ENCODE measurements around the gene LIN7C.
"Not testable (repeated sequence)": the region's sequence is repeated elsewhere in the genome, so short reads cannot be mapped to it uniquely, and the experiment has no call there.

LIN7C gene

DNA sequence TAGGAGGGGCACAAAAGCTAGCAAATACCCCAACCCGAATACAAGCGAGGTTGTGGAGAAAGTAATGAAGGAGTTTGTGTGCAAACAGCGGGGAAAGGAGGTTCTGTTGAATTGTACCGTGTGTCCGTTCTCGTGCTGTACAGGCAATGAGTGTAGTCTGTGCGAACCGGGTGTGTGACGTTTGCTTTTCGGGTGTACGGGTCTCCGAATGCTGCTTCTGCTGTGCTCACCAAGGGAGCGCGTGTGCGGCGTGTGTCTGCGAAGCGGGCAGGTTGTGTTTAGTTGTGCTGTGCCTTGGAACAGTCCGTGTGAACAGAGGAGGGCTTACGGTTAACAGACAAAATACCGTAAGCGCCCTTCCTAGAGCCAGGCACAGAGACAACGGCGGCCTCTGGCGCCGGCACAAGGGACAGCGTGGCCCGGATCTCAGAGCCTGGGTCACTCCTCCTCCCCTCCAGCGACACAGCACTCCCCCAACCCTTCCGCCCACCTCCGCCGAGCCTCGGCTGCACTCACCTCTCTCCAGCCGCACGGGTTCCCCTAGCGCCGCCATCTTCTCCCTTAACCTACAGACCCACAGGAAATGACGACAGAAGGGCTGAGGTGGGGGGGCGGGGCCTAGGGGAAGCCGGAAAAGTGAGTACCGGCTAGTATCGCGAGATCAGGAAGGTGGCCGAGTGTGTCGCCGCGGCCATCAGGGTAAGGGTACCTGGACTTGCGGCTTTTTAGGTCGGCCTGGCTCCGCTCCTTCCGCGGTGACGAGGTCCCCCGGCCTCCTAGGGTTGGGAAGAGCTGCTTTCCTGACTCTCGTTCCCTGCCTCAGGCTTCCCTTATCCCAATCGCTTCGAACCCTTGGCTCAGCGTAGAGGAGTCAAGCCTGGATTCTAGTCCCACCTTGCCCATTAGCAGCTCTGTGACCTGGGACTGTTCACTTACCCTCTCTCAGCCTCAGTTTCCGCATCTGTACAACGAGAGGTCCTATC, at the start of gene LIN7C:
Gene LIN7C (minus strand): TSS at position 570 of the 983 bp plus-strand sequence. CDS start 17 bp downstream, at position 553.
- DNase-seq (ENCODE audit: low read depth in 2 of 2) = peak; percentile 87 to 88

DNA sequence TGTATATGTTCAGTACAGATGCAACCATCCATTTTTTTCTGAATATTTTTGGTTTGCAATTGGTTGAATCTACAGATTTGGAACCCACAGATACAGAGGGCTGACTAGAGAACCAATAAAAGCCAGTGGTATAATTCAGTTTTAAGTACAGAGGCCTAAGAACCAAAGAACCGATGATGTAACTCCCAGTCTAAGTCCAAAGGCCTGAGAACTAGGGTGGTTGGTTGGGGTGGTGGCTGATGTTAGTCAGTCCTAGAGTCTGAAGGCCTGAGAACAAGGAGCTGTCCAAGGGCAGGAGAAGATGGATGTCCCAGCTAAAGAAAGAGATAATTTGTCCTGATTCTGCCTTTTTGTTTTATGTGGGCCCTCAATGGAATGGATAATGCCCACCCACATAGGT, 48.7 kb upstream of the LIN7C start:
- no peak for DNase-seq (ENCODE audit: low read depth in 2 of 2)

- no peak for DNase-seq (ENCODE audit: low read depth in 2 of 2)
These were observed 46.6 kb upstream of the LIN7C start for GRCh38 chr11:27553186-27553585.

DNA sequence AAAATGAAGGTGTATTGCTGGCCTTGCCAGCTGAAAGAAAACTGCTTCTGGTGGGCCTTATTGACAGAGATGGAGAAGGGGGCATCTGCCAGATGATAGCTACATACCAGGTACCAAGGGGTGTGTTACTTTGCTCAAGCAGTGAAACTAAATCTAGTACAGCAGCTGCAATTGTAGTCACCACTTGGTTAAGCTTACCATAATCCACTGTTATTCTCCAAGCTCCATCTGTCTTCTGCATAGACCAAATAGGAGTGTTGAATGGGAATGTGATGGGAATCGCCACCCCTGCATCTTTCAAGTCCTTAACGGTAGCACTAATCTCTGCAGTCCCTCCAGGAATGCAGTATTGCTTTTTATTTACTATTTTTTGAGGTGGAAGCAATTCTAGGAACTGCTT, 45.8 kb upstream of the LIN7C start:
- no peak for DNase-seq (ENCODE audit: low read depth in 2 of 2)

DNA sequence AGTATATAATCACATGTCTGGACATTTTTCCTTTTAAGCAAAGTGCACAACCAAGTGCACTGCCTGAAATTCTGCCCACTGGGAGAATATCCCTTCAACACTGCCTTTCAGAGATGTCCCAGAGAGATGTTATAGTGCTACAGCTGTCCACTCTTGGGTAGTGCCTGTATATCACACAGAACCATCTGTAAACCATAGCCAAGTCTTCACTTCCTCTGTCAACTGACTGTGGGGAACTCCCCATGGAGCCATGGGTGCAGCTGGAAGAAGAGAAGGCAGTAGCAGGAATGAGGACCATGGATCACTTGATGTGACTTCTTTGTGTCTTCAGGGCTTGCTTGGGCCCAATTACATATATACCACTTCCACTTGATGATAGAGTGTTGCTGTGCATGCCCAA, 44.6 kb upstream of the LIN7C start:
- no peak for DNase-seq (ENCODE audit: low read depth in 2 of 2)

DNA sequence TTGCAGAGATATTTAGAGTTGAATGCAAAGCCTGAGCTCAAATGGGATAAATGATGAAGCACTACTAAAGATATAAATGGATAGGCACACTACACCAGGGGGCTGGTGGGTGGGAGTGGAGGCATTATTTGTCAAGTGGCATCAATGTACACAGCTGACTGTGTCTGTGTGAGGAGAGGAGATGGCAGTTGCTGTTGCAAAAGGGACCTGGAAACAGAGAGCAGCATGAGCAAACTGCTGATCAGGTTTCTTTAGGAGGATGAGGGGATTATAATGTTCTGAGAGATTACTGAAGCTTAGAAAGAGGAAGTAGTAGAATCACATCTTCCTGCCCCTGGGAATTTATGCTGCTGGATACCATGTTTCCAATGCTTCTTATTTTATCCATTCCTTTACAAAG, 39.4 kb upstream of the LIN7C start:
- no peak for DNase-seq (ENCODE audit: low read depth in 2 of 2)

DNA sequence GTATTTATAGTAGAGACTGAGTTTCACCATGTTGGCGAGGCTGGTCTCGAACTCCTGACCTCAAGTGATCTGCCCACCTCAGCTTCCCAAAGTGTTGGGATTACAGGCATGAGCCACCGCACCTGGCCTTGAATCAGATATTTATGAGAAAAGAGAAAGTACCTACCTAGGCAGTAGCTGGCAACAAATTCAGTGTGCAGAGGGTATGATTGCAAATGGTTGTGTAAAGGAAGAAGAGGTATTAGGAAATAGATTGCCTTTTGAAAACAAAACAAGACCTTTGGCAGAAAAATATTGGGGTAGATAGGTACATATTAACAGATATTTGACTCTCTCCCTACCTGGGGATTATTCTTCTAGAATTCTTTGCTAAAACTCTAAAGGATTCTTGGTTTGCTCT, 38.5 kb upstream of the LIN7C start:
- DNase-seq (ENCODE audit: low read depth in 2 of 2) = no peak

- DNase-seq (ENCODE audit: low read depth in 2 of 2) = no peak
These were observed 35.2 kb upstream of the LIN7C start for GRCh38 chr11:27541790-27542189.

GRCh38 chr11:27540051-27540450, 33.5 kb upstream of the LIN7C start:
- DNase-seq (ENCODE audit: low read depth in 2 of 2) = no peak

DNA sequence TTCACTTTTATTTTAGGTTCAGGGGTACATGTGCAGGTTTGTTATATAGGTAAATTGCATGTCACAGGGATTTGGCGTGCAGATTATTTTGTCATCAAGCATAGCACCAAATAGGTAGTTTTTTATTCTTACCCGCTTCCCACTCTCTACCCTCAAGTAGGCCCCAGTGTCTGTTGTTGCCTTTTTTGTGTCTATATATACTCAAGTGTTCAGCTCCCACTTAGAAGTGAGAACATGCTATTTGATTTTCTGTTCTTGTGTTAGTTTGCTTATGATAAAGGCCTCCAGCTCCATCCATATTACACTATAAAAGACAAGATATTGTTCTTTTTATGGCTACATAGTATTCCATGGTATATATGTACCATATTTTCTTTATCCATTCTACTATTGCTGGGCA, 28.5 kb upstream of the LIN7C start:
- DNase-seq (ENCODE audit: low read depth in 2 of 2) = no peak

- no peak for DNase-seq (ENCODE audit: low read depth in 2 of 2)
These were observed 26.2 kb upstream of the LIN7C start for GRCh38 chr11:27532652-27533325.

DNA sequence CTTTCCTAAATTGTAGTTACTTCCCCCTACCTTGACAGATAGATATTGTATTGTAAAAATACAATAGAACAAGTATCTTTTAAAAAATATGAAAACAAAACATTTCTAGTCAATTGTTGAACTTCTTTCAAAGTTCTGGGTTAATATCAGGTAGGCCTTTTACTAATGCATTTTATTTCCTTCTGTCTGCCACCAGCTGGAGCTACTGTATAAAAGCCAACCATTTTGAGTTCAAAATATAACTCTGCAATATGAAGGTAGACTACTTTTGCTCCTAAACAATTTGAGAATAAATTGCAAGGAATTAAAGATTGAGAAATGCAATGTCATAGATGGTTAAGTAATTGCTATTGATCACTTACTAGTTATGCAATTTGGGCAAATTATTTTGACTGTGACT, 22.1 kb upstream of the LIN7C start:
- DNase-seq (ENCODE audit: low read depth in 2 of 2) = no peak

DNA sequence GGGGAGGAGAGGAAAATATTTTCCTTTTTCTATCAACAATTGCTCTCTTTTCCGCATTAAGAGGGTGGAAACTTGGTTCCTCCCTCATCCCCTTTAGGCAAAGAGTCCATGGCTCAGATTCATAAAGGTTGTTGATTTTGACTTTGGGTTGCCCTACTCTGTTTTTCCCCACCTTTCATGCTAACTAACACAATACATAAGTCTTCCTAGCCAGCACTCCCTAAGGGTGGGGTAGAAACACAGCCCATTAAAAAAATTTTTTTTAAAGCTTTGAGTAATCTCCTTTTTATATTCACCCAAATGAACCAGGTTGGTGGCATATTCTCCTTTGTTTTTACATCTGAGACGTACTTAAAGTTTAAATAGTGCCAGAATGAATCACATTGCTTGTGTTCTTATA, 20.0 kb upstream of the LIN7C start:
- no peak for DNase-seq (ENCODE audit: low read depth in 2 of 2)

GRCh38 chr11:27525824-27526516, 19.4 kb upstream of the LIN7C start:
- no peak for DNase-seq (ENCODE audit: low read depth in 2 of 2)

DNA sequence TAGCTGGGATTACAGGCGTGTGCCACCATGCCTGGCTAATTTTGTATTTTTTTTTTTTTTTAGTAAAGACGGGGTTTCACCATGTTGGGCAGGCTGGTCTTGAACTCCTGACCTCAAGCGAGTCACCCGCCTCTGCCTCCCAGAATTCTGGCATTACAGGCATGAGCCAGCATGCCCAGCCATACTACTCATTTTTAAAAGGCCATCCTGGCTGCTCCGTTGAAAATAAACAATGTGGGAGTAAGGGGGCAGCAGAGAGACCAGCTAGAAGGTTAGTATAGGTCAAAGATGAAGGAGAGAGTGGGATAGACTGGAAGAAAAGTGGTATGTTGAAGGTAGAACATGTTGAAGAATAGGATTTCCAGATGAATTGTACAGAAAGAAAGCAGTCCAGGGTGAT, 17.6 kb upstream of the LIN7C start:
- no peak for DNase-seq (ENCODE audit: low read depth in 2 of 2)

- DNase-seq (ENCODE audit: low read depth in 2 of 2) = no peak
These were observed 13.7 kb upstream of the LIN7C start for GRCh38 chr11:27520226-27520625.

DNA sequence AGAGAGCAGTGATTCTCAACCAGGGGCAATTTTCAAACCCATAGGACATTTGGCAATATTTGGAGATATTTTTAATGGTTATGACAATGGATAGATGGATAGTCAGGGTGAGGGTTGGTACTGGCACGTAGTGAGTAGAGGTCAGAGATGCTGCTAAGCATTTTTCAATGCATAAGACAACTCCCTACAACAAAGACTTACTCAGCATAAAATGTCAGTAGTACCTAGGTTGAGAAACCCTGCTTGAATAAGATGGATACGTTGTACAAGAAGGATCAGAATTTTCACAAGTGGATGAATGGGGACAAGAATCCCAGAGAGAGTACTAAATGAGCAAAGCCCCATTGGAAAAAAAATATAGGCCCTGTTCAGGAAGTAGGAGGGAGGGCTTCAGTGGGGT, 11.9 kb upstream of the LIN7C start:
- DNase-seq (ENCODE audit: low read depth in 2 of 2) = no peak

DNA sequence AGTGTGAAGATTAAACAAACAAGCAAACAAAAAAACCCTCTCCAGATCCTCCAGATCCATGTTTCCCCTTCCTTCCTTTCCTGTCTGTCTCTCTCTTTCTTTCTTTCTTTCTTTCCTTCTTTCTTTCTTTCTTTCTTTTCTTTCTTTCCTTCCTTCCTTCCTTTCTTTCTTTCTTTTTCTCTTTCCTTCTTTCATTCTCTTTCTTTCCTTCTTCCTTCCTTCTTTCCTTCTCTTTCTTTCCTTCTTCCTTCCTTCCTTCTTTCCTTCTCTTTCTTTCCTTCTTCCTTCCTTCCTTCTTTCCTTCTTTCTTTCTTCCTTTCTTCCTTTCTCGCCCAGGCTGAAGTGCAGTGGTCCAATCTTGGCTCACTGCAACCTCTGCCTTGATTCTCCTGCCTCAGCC, 10.9 kb upstream of the LIN7C start:
- not testable (repeated sequence) for DNase-seq (ENCODE audit: low read depth in 2 of 2)

- no peak for DNase-seq (ENCODE audit: low read depth in 2 of 2)
These were observed 8.0 kb upstream of the LIN7C start for GRCh38 chr11:27514558-27514957.

GRCh38 chr11:27514076-27514475, 7.5 kb upstream of the LIN7C start:
- no peak for DNase-seq (ENCODE audit: low read depth in 2 of 2)

DNA sequence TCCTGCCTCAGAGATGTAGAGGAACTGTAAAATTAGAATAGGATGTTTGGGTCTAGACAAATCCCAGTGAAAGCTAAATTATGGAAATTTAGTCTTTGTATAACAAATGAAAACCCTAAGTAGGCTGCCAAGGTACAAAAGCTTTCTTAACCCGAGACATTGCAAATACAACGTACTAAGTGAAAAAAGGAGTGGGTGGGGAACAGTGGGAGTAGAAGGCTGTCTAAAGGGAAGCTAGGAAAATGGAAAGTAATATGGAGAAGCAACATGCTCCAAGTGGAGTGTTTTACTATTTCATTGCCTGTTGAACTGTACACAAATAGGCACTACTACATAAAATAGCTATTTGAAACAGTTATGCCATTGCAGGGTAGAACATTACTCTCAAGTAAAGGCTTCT, 6.8 kb upstream of the LIN7C start:
- no peak for DNase-seq (ENCODE audit: low read depth in 2 of 2)

DNA sequence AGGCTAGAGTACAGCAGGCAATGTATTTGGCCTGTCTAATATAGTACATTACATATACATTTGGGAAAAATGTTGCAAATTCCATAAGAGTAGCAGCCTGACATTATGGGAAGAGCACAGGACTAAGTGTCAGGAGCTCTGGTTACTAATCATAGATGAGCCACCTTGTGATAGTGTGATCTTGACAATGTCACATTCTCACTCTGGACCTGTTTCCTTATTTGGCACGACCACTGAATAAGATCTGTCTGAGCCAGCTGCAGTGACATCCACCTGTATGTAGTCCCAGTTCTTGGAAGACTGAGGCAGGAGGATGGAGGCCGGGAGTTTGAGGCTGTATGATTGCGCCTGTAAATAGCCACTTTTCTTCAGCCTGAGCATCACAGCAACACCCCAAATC, 5.7 kb upstream of the LIN7C start:
- no peak for DNase-seq (ENCODE audit: low read depth in 2 of 2)

GRCh38 chr11:27509908-27510307, 3.3 kb upstream of the LIN7C start:
- no peak for DNase-seq (ENCODE audit: low read depth in 2 of 2)
